A673 (cell line): ENCODE data around the gene TRIM8.

ENCODE experiments used
- CTCF ChIP-seq: fragments of 300-800, 200-600 bp; sonication (generic); conservative IDR thresholded peaks from 2 replicates; pipeline ENCODE4 v1.5.1; 2017; ENCODE audit warnings: low read depth, mild to moderate bottlenecking, antibody characterized with exemption, low read length, moderate library complexity, mixed read lengths
- EZH2 ChIP-seq: fragments of 200-600 bp; sonication (generic); IDR thresholded peaks from 2 replicates; pipeline ENCODE4 v1.6.1; 2017; ENCODE audit warnings: borderline replicate concordance, low read depth, mild to moderate bottlenecking, mixed read lengths, antibody characterized with exemption, low read length; ENCODE audit not compliant: poor library complexity, severe bottlenecking

GRCh38 chr10:102599565-102600327 lies 44.5 kb upstream of the TRIM8 start:
- TF ChIP-seq CTCF (no peak), EZH2 (no peak)
